GM23338 (cell line): ENCODE results near the gene GPSM1. TPM values are rescaled to one million over a fixed set of nuclear protein-coding genes. Genes with fewer than 3 reads are reported as not detected.

Experiments
- ATAC-seq: fragments of 200-7000 bp; cut with Tn5 transposase; 3 replicates; pipeline ENCODE4 v1.9.1; 2020
- DNase-seq: peaks from one replicate; pipeline ENCODE4 v3.0.0-alpha.2; 2015; ENCODE audit warnings: low spot score
- H2AFZ ChIP-seq: fragments of 200-600 bp; sonication (generic); 2 replicates; pipeline ENCODE4 v1.8.0; 2016; ENCODE audit warnings: antibody characterized with exemption, mild to moderate bottlenecking, moderate library complexity
- H3F3A ChIP-seq: fragments of 200-600 bp; sonication (generic); replicated peaks from 2 replicates; pipeline ENCODE4 v1.8.0; 2017; ENCODE audit warnings: antibody characterized with exemption, mixed run types, low read depth
- H3K27ac ChIP-seq: fragments of 200-600 bp; sonication (generic); 2 replicates; pipeline ENCODE4 v1.6.1; 2016; ENCODE audit warnings: low read depth
- H3K27me3 ChIP-seq: fragments of 200-600 bp; sonication (generic); 2 replicates; pipeline ENCODE4 v1.8.0; 2016; ENCODE audit warnings: mild to moderate bottlenecking, mixed run types, moderate library complexity; ENCODE audit not compliant: insufficient read depth
- H3K36me3 ChIP-seq: fragments of 200-600 bp; sonication (generic); 2 replicates; pipeline ENCODE4 v1.8.0; 2016; ENCODE audit warnings: mild to moderate bottlenecking; ENCODE audit not compliant: insufficient read depth
- H3K4me1 ChIP-seq: fragments of 200-600 bp; sonication (generic); 2 replicates; pipeline ENCODE4 v1.8.0; 2016; ENCODE audit warnings: mild to moderate bottlenecking, moderate library complexity; ENCODE audit not compliant: insufficient read depth
- H3K4me2 ChIP-seq: fragments of 200-600 bp; sonication (generic); 2 replicates; pipeline ENCODE4 v1.7.1; 2017; ENCODE audit warnings: mixed run types
- H3K4me3 ChIP-seq: fragments of 200-600 bp; sonication (generic); 2 replicates; pipeline ENCODE4 v1.6.1; 2016; ENCODE audit warnings: mixed run types
- H3K79me2 ChIP-seq: fragments of 200-600 bp; sonication (generic); replicated peaks from 2 replicates; pipeline ENCODE4 v1.8.0; 2017; ENCODE audit warnings: mild to moderate bottlenecking; ENCODE audit not compliant: insufficient read depth
- H3K9me2 ChIP-seq: fragments of 200-600 bp; sonication (generic); 2 replicates; pipeline ENCODE4 v1.8.0; 2017; ENCODE audit not compliant: insufficient read depth
- H4K20me1 ChIP-seq: fragments of 200-600 bp; sonication (generic); replicated peaks from 2 replicates; pipeline ENCODE4 v1.8.0; 2017; ENCODE audit warnings: mild to moderate bottlenecking; ENCODE audit not compliant: insufficient read depth
- H3K27ac Mint-ChIP-seq: 2 replicates; pipeline ENCODE4 v1.8.0; 2020; ENCODE audit warnings: inconsistent platforms, mild to moderate bottlenecking, moderate library complexity, mixed read lengths
- H3K27me3 Mint-ChIP-seq: 3 replicates; pipeline ENCODE4 v1.8.0; 2022; ENCODE audit warnings: low read depth, mild to moderate bottlenecking, moderate library complexity, mixed read lengths, inconsistent platforms; ENCODE audit not compliant: insufficient read depth, poor library complexity
- H3K36me3 Mint-ChIP-seq: 3 replicates; pipeline ENCODE4 v1.8.0; 2021; ENCODE audit warnings: low read depth, mild to moderate bottlenecking, inconsistent platforms, moderate library complexity, mixed read lengths
- H3K4me1 Mint-ChIP-seq: 3 replicates; pipeline ENCODE4 v1.8.0; 2020; ENCODE audit warnings: mild to moderate bottlenecking, inconsistent platforms, mixed read lengths
- H3K4me3 Mint-ChIP-seq: 3 replicates; pipeline ENCODE4 v1.8.0; 2021; ENCODE audit warnings: moderate library complexity, mild to moderate bottlenecking, inconsistent platforms, mixed read lengths
- H3K9me3 Mint-ChIP-seq: 3 replicates; pipeline ENCODE4 v1.8.0; 2020; ENCODE audit warnings: moderate library complexity, mild to moderate bottlenecking, inconsistent platforms, mixed read lengths
- ETS1 ChIP-seq: IDR thresholded peaks from 2 replicates; pipeline ENCODE4 v1.6.1; 2016; ENCODE audit warnings: antibody characterized with exemption
- POLR2AphosphoS5 ChIP-seq: IDR thresholded peaks from 2 replicates; pipeline ENCODE4 v1.6.1; 2016; ENCODE audit warnings: antibody characterized with exemption, low read depth
- REST ChIP-seq: IDR thresholded peaks from one replicate; pipeline ENCODE4 v1.6.1; 2018; ENCODE audit warnings: antibody characterized with exemption; ENCODE audit not compliant: unreplicated experiment
- ZNF462 ChIP-seq: fragments of 250-450 bp; sonication (Bioruptor Pico); IDR thresholded peaks from 2 replicates; pipeline ENCODE4 v1.5.0; 2020; ENCODE audit warnings: mild to moderate bottlenecking, moderate library complexity
- polyA plus RNA-seq: library from polyadenylated mRNA; unstranded; fragments of >200 nt; fragmentation: Nextera tagmentation; extraction: Ambion mirVana; gene quantifications from 2 replicates; pipeline ENCODE4 v1.2.1, GENCODE V29; 2016
- total RNA-seq: library from RNA; depleted of rRNA; stranded (reverse); fragments of >200 nt; shearing (Covaris generic); gene quantifications from 2 replicates; pipeline ENCODE4 v1.2.3, GENCODE V29; 2014

GPSM1 gene
- total and polyA plus RNA-seq, 2 experiments from 2014 or later, result 4.8 to 23.2 TPM

- H3K4me2 ChIP-seq, result no peak overlapping the region
- Mint-ChIP-seq H3K27me3 (peaks cover 9% of the 10 kb centered on the region), H3K4me1 (no peaks in the 10 kb centered on the region), H3K9me3 (peaks cover 17% of the 10 kb centered on the region), H3K36me3 (no peaks in the 10 kb centered on the region; the same call in 2 of the 3 replicates), H3K27ac (no peak overlapping the region), H3K4me3 (no peak overlapping the region)
- H3K27ac ChIP-seq, result no peak overlapping the region
- H3K9me2 ChIP-seq, result no peaks in the 10 kb centered on the region
- no peaks in the 10 kb centered on the region for H3K27me3 ChIP-seq
- no peaks in the 10 kb centered on the region for H3K4me1 ChIP-seq
- 0 out of 2 replicates have a peak, but pooled peaks cover 5% of the 10 kb centered on the region for H3F3A ChIP-seq
- TF ChIP-seq POLR2AphosphoS5, result no peak
- no peak for TF ChIP-seq ETS1
- TF ChIP-seq ZNF462 (CRISPR knock-in tag), result no peak
- no peak for TF ChIP-seq REST
- no peak overlapping the region for H3K4me3 ChIP-seq
- no peak for DNase-seq
- no peaks in the 10 kb centered on the region for H3K79me2 ChIP-seq
- no peaks in the 10 kb centered on the region for H4K20me1 ChIP-seq
- no peak overlapping the region for H2AFZ ChIP-seq
- ATAC-seq, result no peak
- H3K36me3 ChIP-seq, result no peaks in the 10 kb centered on the region
These were observed 13.3 kb upstream of the GPSM1 start for GRCh38 chr9:136314056-136314416.
